ENCODE results near the gene KIF18B.

The KIF18B gene

DNA sequence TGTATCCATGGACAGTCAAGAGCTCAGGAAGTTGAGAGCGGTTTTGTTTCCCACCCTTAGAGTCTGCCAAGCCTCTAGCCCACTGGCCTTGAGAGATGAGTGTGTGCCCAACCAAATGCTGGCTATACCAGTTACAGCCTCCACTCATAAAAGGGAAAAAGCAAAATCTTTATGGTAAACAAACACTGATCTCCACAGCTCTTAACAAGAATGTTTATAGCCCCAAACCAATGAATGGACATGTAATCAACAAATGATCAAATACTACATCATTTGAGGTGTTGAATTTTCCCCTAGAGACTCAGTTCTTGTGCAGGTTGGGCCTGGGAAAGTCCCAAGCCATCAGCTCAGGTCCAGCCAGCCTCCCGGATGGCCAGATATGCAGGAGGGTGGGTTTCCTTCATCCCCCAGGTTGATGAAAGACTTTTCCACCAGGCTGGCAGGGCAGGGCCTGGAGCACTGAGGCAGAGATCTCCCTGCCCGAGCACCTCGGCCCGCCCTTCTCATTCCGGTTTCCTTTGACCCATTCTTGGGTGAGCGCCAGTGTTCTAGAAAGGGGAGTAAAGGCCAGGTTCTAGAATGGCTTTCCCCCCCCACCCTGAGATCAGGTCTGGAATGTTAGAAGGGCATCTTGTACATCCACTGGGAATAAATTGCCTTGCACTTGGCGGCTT is 44.4 kb downstream of the KIF18B start:
- no peak for DNase-seq

- no peak for DNase-seq
These were observed 45.3 kb downstream of the KIF18B start for GRCh38 chr17:44902135-44902760.

- DNase-seq = no peak
These were observed 46.1 kb downstream of the KIF18B start for GRCh38 chr17:44901411-44901921.

DNA sequence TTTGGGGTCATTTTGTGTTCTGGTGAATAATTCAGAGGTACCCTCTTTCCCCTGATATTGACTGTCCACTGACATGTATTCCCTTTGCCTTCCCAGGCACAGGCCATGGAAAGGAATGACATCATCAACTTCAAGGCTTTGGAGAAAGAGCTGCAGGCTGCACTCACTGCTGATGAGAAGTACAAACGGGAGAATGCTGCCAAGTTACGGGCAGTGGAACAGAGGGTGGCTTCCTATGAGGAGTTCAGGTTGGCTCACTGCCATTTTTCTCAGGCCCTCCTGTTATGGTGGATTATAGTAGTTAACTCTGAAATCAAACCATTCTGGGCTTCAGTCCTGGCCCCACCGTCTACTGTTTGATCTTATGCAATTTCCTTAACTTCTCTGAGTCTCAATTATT is 46.7 kb downstream of the KIF18B start:
- DNase-seq = peak; percentile 36

DNA sequence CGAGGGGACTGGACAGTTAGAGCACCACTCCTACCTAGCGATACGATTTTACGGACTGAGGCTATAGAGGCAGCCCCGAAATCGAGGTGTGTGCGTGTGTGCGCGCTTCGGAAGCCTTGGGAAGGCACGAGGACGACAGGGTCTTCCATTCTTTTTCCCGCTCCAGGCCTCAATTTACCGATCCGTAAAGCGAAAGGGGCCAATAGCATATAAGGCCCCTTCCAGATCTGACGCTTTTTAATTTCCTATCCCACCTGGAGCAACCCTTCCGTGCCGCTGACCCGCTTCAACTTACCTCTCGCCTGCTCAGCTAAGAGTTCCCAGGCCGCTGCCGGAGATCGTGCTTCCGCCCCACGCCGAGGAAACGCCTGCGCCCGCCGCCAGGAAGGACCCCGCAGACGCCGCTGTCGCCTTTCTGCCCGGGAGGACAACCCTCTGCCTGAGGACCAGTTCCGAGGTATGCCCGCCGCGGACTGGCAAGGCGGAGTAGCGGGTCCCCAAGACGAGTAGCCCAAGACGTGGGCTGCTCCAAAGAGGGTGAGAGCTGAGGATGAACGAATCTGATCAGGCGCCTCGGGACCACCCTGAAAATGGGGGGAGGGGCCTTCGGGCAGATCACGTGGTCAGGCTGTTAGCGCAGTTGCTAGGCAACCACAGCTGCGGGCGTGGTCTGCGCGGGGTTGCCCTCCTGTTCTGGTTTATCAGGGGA is 48.3 kb downstream of the KIF18B start, which contains the start of gene EFTUD2:
EFTUD2 (minus strand) TSS at position 372 of the 709 bp plus-strand sequence. CDS start 4,924 bp downstream, outside the sequence.
- DNase-seq = peak; percentile 87

DNA sequence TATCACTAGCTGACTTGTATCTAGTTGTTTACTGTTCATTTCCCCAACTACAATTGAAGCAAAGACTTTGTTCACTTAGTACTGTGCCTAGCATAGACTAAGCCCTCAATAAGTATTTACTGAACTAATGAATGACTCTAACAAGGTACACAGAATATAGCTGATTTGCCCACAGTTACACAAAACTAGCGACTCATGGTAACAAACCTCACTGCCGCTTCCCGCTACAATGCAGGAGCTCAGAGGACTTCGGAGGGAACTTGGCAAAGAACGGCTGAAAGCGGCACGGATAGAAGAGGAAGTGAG is 48.9 kb downstream of the KIF18B start:
- DNase-seq = no peak

- no peak for DNase-seq
These were observed 52.9 kb downstream of the KIF18B start for GRCh38 chr17:44894642-44895041.

- peak; percentile 7 for DNase-seq
These were observed 55.3 kb downstream of the KIF18B start for GRCh38 chr17:44892250-44892649.

DNA sequence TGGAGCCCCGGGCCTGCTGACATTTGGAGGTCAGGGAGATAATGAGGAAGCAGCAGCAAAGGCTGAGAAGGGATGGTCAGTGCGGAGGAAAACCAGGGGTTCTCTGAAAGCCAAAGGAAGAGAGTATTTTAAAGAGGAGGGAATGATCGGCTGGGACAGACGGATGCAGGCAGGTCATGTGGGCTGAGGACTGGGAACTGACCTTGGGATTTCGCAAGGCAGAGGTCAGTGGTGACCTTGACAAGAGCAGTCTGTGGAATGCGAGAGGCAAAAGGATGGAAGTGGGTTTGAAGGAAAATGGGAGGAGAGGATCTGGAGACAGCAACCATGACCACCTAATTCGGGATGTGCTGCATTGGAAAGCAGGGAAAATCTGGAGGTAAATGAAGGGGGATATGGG is 58.6 kb downstream of the KIF18B start:
- no peak for DNase-seq

DNA sequence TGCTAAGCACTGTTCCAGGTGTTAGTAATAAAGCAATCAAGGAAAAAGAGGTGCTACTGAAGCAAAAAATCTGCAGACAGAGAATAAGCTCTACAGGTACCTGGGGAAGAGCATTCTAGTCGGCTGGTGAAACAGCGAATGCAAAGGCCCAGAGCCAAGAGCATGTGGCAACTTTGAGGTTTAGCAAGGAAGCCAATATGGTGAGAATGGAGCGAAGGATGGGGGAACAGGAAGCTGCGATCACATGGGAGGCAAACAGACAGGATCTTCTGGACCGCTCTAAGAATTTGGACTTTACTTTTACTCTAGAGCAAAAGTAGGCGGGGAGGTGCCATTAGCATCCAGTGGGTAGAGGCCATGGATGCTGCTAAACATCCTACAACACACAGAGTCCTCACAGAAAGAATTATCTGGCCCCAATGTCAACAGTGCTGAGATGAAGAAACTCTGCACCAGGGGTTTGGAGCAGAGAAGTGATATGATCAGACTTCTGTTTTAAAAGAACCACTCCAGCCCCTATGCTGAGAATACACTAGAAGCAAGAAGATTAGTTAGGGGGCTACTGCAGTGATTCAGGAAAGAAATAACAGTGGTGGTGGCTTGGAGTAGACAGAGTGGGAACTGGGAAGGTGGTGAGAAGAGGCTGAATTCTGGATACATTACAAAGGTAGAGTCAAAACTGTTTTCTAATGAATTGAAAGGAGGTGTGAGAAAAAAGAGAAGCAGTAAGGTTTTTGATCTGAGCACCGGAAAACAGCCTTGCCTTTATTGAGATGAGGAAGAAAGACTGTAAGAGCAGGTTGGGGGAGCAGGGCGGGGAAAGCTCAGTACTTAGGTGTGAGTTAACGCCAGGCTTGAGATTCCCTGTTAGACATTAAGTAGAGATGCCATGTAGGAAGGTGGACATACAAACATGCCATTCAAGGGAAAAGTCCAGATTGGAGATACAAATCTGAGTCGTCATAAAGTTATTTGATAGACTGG is 59.3 kb downstream of the KIF18B start:
- DNase-seq = no peak

- DNase-seq = no peak
These were observed 60.6 kb downstream of the KIF18B start for GRCh38 chr17:44887016-44887415.

DNA sequence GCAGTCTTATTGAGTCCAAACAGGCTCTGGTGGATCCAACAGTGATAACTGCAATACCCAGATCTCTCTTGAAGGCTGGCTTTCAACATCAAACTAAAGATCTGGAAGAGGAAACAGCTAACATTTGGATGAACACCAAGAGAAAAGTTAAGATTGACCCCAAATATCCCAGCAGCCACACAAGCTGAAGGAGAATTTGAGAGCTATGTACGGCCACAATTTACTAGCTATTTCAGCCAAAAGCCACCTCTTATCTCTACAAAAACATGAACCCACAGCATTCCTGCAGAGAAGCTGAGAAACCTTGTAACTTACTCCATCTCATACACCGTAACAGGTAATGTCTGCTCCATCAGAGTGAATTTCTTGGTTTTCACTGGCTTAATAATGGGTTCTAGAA is 62.6 kb downstream of the KIF18B start:
- no peak for DNase-seq

GRCh38 chr17:44881145-44881544 is 66.4 kb downstream of the KIF18B start:
- DNase-seq = no peak

- no peak for DNase-seq
These were observed 67.5 kb downstream of the KIF18B start for GRCh38 chr17:44880062-44880461.

DNA sequence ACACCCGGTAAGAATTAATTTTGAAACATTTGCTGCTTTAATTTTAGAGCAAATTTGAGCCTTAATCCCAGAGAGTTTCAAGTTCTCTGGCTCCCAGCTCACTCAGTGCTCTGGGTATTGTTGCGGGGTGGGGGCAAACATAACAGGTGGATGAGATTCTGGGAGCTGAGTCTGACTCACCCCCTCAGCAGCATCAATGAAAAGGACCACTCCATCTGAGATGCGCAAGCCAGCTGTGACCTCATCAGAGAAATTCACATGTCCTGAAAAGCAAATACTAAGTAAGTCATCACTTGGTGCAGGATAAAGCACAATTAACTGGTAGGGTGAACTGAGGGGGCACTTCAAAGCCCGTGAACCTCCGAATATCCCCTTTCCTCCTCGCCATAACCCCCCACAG is 68.2 kb downstream of the KIF18B start:
- no peak for DNase-seq

- peak; percentile 26 for DNase-seq
These were observed 68.8 kb downstream of the KIF18B start for GRCh38 chr17:44878627-44879221.

- no peak for DNase-seq
These were observed 70.5 kb downstream of the KIF18B start for GRCh38 chr17:44877121-44877520.

- no peak for DNase-seq
These were observed 71.8 kb downstream of the KIF18B start for GRCh38 chr17:44875761-44876160.
